ENCODE results near the gene SCAF1.
A peak's percentile ranks its signal among the peaks of the same experiment; 100 is the strongest.

Gene SCAF1

GRCh38 chr19:49597703-49597974, 44.4 kb upstream of the SCAF1 start:
- H3K36me3 ChIP-seq (ENCODE audit: control insufficient read depth in 2 of 2, insufficient read depth in 2 of 2, low read length in 2 of 2): peaks cover 37 to 45% of the 10 kb centered on the region in 2 donors
- H3K27ac ChIP-seq (ENCODE audit: low read depth in 2 of 2, low read length in 2 of 2): no peak overlapping the region
- H3K4me3 ChIP-seq (ENCODE audit: low read length in 2 of 2): no peak overlapping the region
- no peak overlapping the region for H3K9ac ChIP-seq (ENCODE audit: low read depth in 1 of 2, low read length in 2 of 2)
- H3K4me1 ChIP-seq (ENCODE audit: control insufficient read depth in 2 of 2, insufficient read depth in 2 of 2, low read length in 2 of 2): peaks cover 5 to 12% of the 10 kb centered on the region in 2 donors
- no peaks in the 10 kb centered on the region for H3K9me3 ChIP-seq (ENCODE audit: control insufficient read depth in 2 of 2, low read length in 2 of 2)
- no peaks in the 10 kb centered on the region for H3K27me3 ChIP-seq (ENCODE audit: control insufficient read depth in 2 of 2, insufficient read depth in 2 of 2, low read length in 2 of 2)

GRCh38 chr19:49599378-49600295, 42.4 kb upstream of the SCAF1 start:
- Histone ChIP-seq H3K9ac (ENCODE audit: low read depth in 1 of 2, low read length in 2 of 2) (no peak overlapping the region), H3K4me1 (ENCODE audit: control insufficient read depth in 2 of 2, insufficient read depth in 2 of 2, low read length in 2 of 2) (no peaks in the 10 kb centered on the region), H3K4me3 (ENCODE audit: low read length in 2 of 2) (no peak overlapping the region), H3K36me3 (ENCODE audit: control insufficient read depth in 2 of 2, insufficient read depth in 2 of 2, low read length in 2 of 2) (peaks cover 44 to 47% of the 10 kb centered on the region in 2 donors), H3K9me3 (ENCODE audit: control insufficient read depth in 2 of 2, low read length in 2 of 2) (no peaks in the 10 kb centered on the region), H3K27ac (ENCODE audit: low read depth in 2 of 2, low read length in 2 of 2) (no peak overlapping the region), H3K27me3 (ENCODE audit: control insufficient read depth in 2 of 2, insufficient read depth in 2 of 2, low read length in 2 of 2) (no peaks in the 10 kb centered on the region)

- H3K9ac ChIP-seq (ENCODE audit: low read depth in 1 of 2, low read length in 2 of 2): no peak overlapping the region
- no peak overlapping the region for H3K27ac ChIP-seq (ENCODE audit: low read depth in 2 of 2, low read length in 2 of 2)
- H3K4me3 ChIP-seq (ENCODE audit: low read length in 2 of 2): no peak overlapping the region
- no peaks in the 10 kb centered on the region for H3K4me1 ChIP-seq (ENCODE audit: control insufficient read depth in 2 of 2, insufficient read depth in 2 of 2, low read length in 2 of 2)
- H3K9me3 ChIP-seq (ENCODE audit: control insufficient read depth in 2 of 2, low read length in 2 of 2): no peaks in the 10 kb centered on the region
- peaks cover 48 to 51% of the 10 kb centered on the region in 2 donors for H3K36me3 ChIP-seq (ENCODE audit: control insufficient read depth in 2 of 2, insufficient read depth in 2 of 2, low read length in 2 of 2)
- no peaks in the 10 kb centered on the region for H3K27me3 ChIP-seq (ENCODE audit: control insufficient read depth in 2 of 2, insufficient read depth in 2 of 2, low read length in 2 of 2)
Observed at GRCh38 chr19:49601482-49602038, 40.4 kb upstream of the SCAF1 start.

GRCh38 chr19:49602806-49603205, 39.2 kb upstream of the SCAF1 start:
- Histone ChIP-seq H3K9me3 (ENCODE audit: control insufficient read depth in 2 of 2, low read length in 2 of 2) (no peaks in the 10 kb centered on the region), H3K4me1 (ENCODE audit: control insufficient read depth in 2 of 2, insufficient read depth in 2 of 2, low read length in 2 of 2) (no peaks in the 10 kb centered on the region), H3K36me3 (ENCODE audit: control insufficient read depth in 2 of 2, insufficient read depth in 2 of 2, low read length in 2 of 2) (peaks cover 43 to 57% of the 10 kb centered on the region in 2 donors), H3K27me3 (ENCODE audit: control insufficient read depth in 2 of 2, insufficient read depth in 2 of 2, low read length in 2 of 2) (no peaks in the 10 kb centered on the region), H3K27ac (ENCODE audit: low read depth in 2 of 2, low read length in 2 of 2) (no peak overlapping the region), H3K4me3 (ENCODE audit: low read length in 2 of 2) (no peak overlapping the region), H3K9ac (ENCODE audit: low read depth in 1 of 2, low read length in 2 of 2) (no peak overlapping the region)

GRCh38 chr19:49605605-49606004, 36.4 kb upstream of the SCAF1 start:
- Histone ChIP-seq H3K4me3 (ENCODE audit: low read length in 2 of 2) (no peak overlapping the region), H3K27me3 (ENCODE audit: control insufficient read depth in 2 of 2, insufficient read depth in 2 of 2, low read length in 2 of 2) (no peaks in the 10 kb centered on the region), H3K9me3 (ENCODE audit: control insufficient read depth in 2 of 2, low read length in 2 of 2) (no peaks in the 10 kb centered on the region), H3K36me3 (ENCODE audit: control insufficient read depth in 2 of 2, insufficient read depth in 2 of 2, low read length in 2 of 2) (peaks cover 29 to 56% of the 10 kb centered on the region in 2 donors), H3K27ac (ENCODE audit: low read depth in 2 of 2, low read length in 2 of 2) (no peak overlapping the region), H3K9ac (ENCODE audit: low read depth in 1 of 2, low read length in 2 of 2) (no peak overlapping the region), H3K4me1 (ENCODE audit: control insufficient read depth in 2 of 2, insufficient read depth in 2 of 2, low read length in 2 of 2) (no peaks in the 10 kb centered on the region)

- peaks cover 18 to 47% of the 10 kb centered on the region in 2 donors for H3K36me3 ChIP-seq (ENCODE audit: control insufficient read depth in 2 of 2, insufficient read depth in 2 of 2, low read length in 2 of 2)
- no peak overlapping the region for H3K4me3 ChIP-seq (ENCODE audit: low read length in 2 of 2)
- H3K27ac ChIP-seq (ENCODE audit: low read depth in 2 of 2, low read length in 2 of 2): no peak overlapping the region
- no peak overlapping the region for H3K9ac ChIP-seq (ENCODE audit: low read depth in 1 of 2, low read length in 2 of 2)
- H3K9me3 ChIP-seq (ENCODE audit: control insufficient read depth in 2 of 2, low read length in 2 of 2): no peaks in the 10 kb centered on the region
- H3K4me1 ChIP-seq (ENCODE audit: control insufficient read depth in 2 of 2, insufficient read depth in 2 of 2, low read length in 2 of 2): peaks cover 0 to 7% of the 10 kb centered on the region in 2 donors
- H3K27me3 ChIP-seq (ENCODE audit: control insufficient read depth in 2 of 2, insufficient read depth in 2 of 2, low read length in 2 of 2): no peaks in the 10 kb centered on the region
Observed at GRCh38 chr19:49609499-49610092, 32.4 kb upstream of the SCAF1 start.

- Histone ChIP-seq H3K36me3 (ENCODE audit: control insufficient read depth in 2 of 2, insufficient read depth in 2 of 2, low read length in 2 of 2) (peaks cover 36 to 51% of the 10 kb centered on the region in 2 donors), H3K9me3 (ENCODE audit: control insufficient read depth in 2 of 2, low read length in 2 of 2) (no peaks in the 10 kb centered on the region), H3K4me1 (ENCODE audit: control insufficient read depth in 2 of 2, insufficient read depth in 2 of 2, low read length in 2 of 2) (peaks cover 0 to 7% of the 10 kb centered on the region in 2 donors), H3K27me3 (ENCODE audit: control insufficient read depth in 2 of 2, insufficient read depth in 2 of 2, low read length in 2 of 2) (no peaks in the 10 kb centered on the region), H3K4me3 (ENCODE audit: low read length in 2 of 2) (no peak overlapping the region), H3K27ac (ENCODE audit: low read depth in 2 of 2, low read length in 2 of 2) (peak overlapping the region in 1 of 2 donors; percentile 33), H3K9ac (ENCODE audit: low read depth in 1 of 2, low read length in 2 of 2) (no peak overlapping the region)
Observed at GRCh38 chr19:49613374-49613773, 28.6 kb upstream of the SCAF1 start.

- Histone ChIP-seq H3K27me3 (ENCODE audit: control insufficient read depth in 2 of 2, insufficient read depth in 2 of 2, low read length in 2 of 2) (no peaks in the 10 kb centered on the region), H3K9me3 (ENCODE audit: control insufficient read depth in 2 of 2, low read length in 2 of 2) (no peaks in the 10 kb centered on the region), H3K27ac (ENCODE audit: low read depth in 2 of 2, low read length in 2 of 2) (peak overlapping the region in 1 of 2 donors; percentile 1), H3K4me3 (ENCODE audit: low read length in 2 of 2) (no peak overlapping the region), H3K4me1 (ENCODE audit: control insufficient read depth in 2 of 2, insufficient read depth in 2 of 2, low read length in 2 of 2) (peaks cover 0 to 7% of the 10 kb centered on the region in 2 donors), H3K36me3 (ENCODE audit: control insufficient read depth in 2 of 2, insufficient read depth in 2 of 2, low read length in 2 of 2) (peaks cover 42 to 50% of the 10 kb centered on the region in 2 donors), H3K9ac (ENCODE audit: low read depth in 1 of 2, low read length in 2 of 2) (no peak overlapping the region)
Observed at GRCh38 chr19:49614096-49614833, 27.7 kb upstream of the SCAF1 start.

- Histone ChIP-seq H3K27me3 (ENCODE audit: control insufficient read depth in 2 of 2, insufficient read depth in 2 of 2, low read length in 2 of 2) (no peaks in the 10 kb centered on the region), H3K4me1 (ENCODE audit: control insufficient read depth in 2 of 2, insufficient read depth in 2 of 2, low read length in 2 of 2) (peaks cover 0 to 7% of the 10 kb centered on the region in 2 donors), H3K9me3 (ENCODE audit: control insufficient read depth in 2 of 2, low read length in 2 of 2) (no peaks in the 10 kb centered on the region), H3K4me3 (ENCODE audit: low read length in 2 of 2) (no peak overlapping the region), H3K27ac (ENCODE audit: low read depth in 2 of 2, low read length in 2 of 2) (no peak overlapping the region), H3K36me3 (ENCODE audit: control insufficient read depth in 2 of 2, insufficient read depth in 2 of 2, low read length in 2 of 2) (peaks cover 42 to 48% of the 10 kb centered on the region in 2 donors), H3K9ac (ENCODE audit: low read depth in 1 of 2, low read length in 2 of 2) (no peak overlapping the region)
Observed at GRCh38 chr19:49615861-49616260, 26.1 kb upstream of the SCAF1 start.

- no peak overlapping the region for H3K9ac ChIP-seq (ENCODE audit: low read depth in 1 of 2, low read length in 2 of 2)
- peaks cover 45 to 49% of the 10 kb centered on the region in 2 donors for H3K36me3 ChIP-seq (ENCODE audit: control insufficient read depth in 2 of 2, insufficient read depth in 2 of 2, low read length in 2 of 2)
- H3K4me3 ChIP-seq (ENCODE audit: low read length in 2 of 2): no peak overlapping the region
- H3K9me3 ChIP-seq (ENCODE audit: control insufficient read depth in 2 of 2, low read length in 2 of 2): no peaks in the 10 kb centered on the region
- no peak overlapping the region for H3K27ac ChIP-seq (ENCODE audit: low read depth in 2 of 2, low read length in 2 of 2)
- no peaks in the 10 kb centered on the region for H3K27me3 ChIP-seq (ENCODE audit: control insufficient read depth in 2 of 2, insufficient read depth in 2 of 2, low read length in 2 of 2)
- peaks cover 0 to 7% of the 10 kb centered on the region in 2 donors for H3K4me1 ChIP-seq (ENCODE audit: control insufficient read depth in 2 of 2, insufficient read depth in 2 of 2, low read length in 2 of 2)
Observed at GRCh38 chr19:49616532-49616931, 25.5 kb upstream of the SCAF1 start.

Measured in mucosa of rectum (tissue), 2 donors.